ENCODE results near the gene SYNDIG1L. TPM values are rescaled to one million over a fixed set of nuclear protein-coding genes. Genes with fewer than 3 reads are reported as not detected.

SYNDIG1L gene
- total RNA-seq, 3 donors from 2014 or later = 0.33 to 1.0 (median 0.64) TPM

GRCh38 chr14:74407021-74407800, 18.8 kb downstream of the SYNDIG1L start:
- Histone ChIP-seq H3K27me3 (no peaks in the 10 kb centered on the region), H3K4me3 (no peak overlapping the region), H3K9me3 (no peaks in the 10 kb centered on the region), H3K27ac (no peak overlapping the region), H3K4me1 (no peaks in the 10 kb centered on the region), H3K36me3 (no peaks in the 10 kb centered on the region)
- TF ChIP-seq POLR2AphosphoS5 (IDR thresholded peaks at IDR 0.05) (no peak), POLR2A (IDR thresholded peaks at IDR 0.05) (no peak)
- TF ChIP-seq, protein P1, sequence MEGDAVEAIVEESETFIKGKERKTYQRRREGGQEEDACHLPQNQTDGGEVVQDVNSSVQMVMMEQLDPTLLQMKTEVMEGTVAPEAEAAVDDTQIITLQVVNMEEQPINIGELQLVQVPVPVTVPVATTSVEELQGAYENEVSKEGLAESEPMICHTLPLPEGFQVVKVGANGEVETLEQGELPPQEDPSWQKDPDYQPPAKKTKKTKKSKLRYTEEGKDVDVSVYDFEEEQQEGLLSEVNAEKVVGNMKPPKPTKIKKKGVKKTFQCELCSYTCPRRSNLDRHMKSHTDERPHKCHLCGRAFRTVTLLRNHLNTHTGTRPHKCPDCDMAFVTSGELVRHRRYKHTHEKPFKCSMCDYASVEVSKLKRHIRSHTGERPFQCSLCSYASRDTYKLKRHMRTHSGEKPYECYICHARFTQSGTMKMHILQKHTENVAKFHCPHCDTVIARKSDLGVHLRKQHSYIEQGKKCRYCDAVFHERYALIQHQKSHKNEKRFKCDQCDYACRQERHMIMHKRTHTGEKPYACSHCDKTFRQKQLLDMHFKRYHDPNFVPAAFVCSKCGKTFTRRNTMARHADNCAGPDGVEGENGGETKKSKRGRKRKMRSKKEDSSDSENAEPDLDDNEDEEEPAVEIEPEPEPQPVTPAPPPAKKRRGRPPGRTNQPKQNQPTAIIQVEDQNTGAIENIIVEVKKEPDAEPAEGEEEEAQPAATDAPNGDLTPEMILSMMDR (IDR thresholded peaks at IDR 0.05) = no peak
- DNase-seq (ENCODE audit: low spot score in 2 of 2) = no peak
- intact Hi-C loops (cut with DNase I; ENCODE audit: low total_unique reads) = no loop called here

- Histone ChIP-seq H3K4me3 (no peak overlapping the region), H3K27me3 (no peaks in the 10 kb centered on the region), H3K4me1 (peaks cover 0 to 4% of the 10 kb centered on the region in 2 donors), H3K27ac (no peak overlapping the region), H3K9me3 (no peaks in the 10 kb centered on the region), H3K36me3 (no peaks in the 10 kb centered on the region)
- intact Hi-C loops (cut with DNase I; ENCODE audit: low total_unique reads) = no loop called here
- DNase-seq (ENCODE audit: low spot score in 2 of 2) = no peak
- TF ChIP-seq POLR2AphosphoS5 (IDR thresholded peaks at IDR 0.05) (no peak), POLR2A (IDR thresholded peaks at IDR 0.05) (no peak)
- TF ChIP-seq, protein P1 (IDR thresholded peaks at IDR 0.05) = no peak
These were observed 20.3 kb downstream of the SYNDIG1L start for GRCh38 chr14:74405663-74406062.

DNA sequence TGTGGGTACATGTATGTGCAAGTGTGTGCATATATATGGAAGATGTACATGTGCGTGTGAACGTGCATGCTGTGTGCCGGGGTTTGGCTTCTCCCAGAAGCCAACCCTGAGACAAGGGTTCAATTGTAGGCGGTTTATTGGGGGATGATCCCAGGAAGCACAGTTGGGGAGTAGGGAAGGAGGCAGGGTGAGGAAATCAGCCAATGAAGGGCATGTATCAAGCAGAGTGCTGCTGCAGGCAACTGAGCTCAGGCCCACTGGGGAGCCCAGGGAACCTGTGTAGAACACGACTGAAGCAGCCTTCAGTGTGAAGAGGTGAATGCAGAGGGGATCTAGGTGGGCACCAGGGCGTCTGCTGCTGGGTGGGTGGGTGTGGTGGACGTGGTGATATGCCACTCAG, 21.6 kb downstream of the SYNDIG1L start:
- no peaks in the 10 kb centered on the region for H3K9me3 ChIP-seq
- TF ChIP-seq POLR2A (IDR thresholded peaks at IDR 0.05) = no peak
- TF ChIP-seq POLR2AphosphoS5 (IDR thresholded peaks at IDR 0.05) = no peak
- TF ChIP-seq, protein P1 (IDR thresholded peaks at IDR 0.05) = no peak
- peaks cover 0 to 4% of the 10 kb centered on the region in 2 donors for H3K4me1 ChIP-seq
- H3K27ac ChIP-seq = no peak overlapping the region
- intact Hi-C loops (cut with DNase I; ENCODE audit: low total_unique reads) = no loop called here
- H3K36me3 ChIP-seq = no peaks in the 10 kb centered on the region
- DNase-seq (ENCODE audit: low spot score in 2 of 2) = no peak
- no peak overlapping the region for H3K4me3 ChIP-seq
- H3K27me3 ChIP-seq = no peaks in the 10 kb centered on the region

DNA sequence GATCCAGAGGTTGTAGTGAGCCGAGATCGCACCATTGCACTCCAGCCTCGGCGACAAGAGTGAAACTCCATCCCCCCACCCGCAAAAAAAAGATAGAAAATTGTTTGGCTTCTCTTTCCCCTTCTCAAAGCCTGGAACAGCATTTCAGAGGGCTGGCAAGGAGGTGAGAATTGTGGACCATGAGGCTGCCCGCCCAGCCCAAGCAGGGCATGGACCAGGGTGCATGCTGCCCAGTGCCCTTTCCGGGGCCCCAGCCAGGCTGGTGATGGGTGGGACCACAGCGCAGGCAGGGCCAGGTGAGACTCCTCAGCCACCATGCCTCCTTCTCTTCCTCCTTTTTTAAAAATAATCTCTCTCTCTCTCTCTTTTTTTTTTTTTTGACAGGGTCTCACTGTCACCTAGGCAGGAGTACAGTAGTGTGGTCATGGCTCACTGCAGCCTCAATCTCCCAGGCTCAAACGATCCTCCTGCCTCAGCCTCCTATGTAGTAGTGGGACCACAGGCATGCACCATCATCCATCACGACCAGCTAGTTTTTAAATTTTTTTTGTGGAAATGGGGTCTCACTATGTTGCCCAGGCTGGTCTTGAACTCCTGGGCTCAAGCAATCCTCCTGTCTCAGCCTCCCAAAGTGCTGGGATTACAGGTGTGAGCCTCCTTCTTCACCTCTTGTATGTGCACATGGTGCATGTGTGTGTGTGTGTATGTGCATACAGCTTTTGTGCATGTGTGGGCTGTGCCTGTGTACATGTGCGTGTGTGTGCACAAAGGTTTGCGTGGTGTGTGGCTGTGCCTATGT, 22.2 kb downstream of the SYNDIG1L start:
- Histone ChIP-seq H3K27ac (no peak overlapping the region), H3K4me3 (no peak overlapping the region), H3K4me1 (peaks cover 0 to 4% of the 10 kb centered on the region in 2 donors), H3K36me3 (no peaks in the 10 kb centered on the region), H3K27me3 (no peaks in the 10 kb centered on the region), H3K9me3 (no peaks in the 10 kb centered on the region)
- DNase-seq (ENCODE audit: low spot score in 2 of 2) = no peak
- intact Hi-C loops (cut with DNase I; ENCODE audit: low total_unique reads) = no loop called here
- TF ChIP-seq POLR2AphosphoS5 (IDR thresholded peaks at IDR 0.05) (no peak), POLR2A (IDR thresholded peaks at IDR 0.05) (no peak)
- TF ChIP-seq, protein P1 (IDR thresholded peaks at IDR 0.05) = no peak
